NCI-H526 (cell line): ENCODE measurements around the gene TTBK2.
"Not testable (repeated sequence)": the region's sequence is repeated elsewhere in the genome, so short reads cannot be mapped to it uniquely, and the experiment has no call there.

Experiments
- DNase-seq, 2 experiments: peaks; one replicate each; lab custom pipeline; 2025; lab: John Stamatoyannopoulos, UW

TTBK2 gene

GRCh38 chr15:42908538-42908937 lies 12.0 kb downstream of the TTBK2 start:
- DNase-seq: no peak

DNA sequence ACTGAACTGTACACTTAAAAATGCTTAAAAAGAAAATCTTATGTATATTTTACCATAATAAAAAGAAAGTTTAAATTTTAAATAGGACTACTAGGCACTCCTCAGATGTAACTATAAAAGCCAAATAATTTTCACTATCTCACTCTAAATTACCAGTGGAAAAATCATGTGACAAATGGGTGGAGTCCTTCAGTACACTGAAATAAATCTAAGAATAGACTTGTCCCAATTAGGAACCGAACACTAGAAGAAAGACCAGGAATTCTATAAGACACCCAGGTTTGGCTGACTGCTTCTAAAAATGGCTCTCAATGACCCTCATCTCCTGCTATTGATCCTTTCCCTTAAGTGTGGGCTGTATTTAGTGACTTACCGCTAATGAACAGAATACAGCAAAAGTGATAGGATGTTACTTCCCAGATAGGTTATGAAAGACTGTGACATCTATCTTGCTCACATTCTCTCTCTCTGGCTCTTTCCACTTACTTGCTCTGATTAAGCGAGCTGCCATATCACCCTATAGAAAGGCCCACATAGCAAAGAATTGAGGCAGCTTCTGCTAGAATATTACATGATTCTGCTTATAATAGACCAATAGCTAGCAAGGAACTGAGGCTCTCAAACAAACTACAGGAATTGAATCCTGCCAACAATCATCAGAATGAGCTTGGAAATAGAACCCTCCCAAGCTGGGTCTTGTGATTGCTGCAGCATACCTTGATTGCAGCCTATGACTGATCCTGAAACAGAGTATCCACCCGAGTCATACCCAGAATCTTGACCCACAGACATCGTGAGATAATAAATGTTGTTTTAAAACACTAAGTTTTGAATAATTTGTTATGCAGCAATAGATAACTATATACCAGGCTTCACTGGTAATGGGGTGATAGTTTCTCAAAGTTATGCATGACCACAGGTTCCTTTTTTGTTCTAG lies 16.9 kb downstream of the TTBK2 start:
- DNase-seq: no peak

DNA sequence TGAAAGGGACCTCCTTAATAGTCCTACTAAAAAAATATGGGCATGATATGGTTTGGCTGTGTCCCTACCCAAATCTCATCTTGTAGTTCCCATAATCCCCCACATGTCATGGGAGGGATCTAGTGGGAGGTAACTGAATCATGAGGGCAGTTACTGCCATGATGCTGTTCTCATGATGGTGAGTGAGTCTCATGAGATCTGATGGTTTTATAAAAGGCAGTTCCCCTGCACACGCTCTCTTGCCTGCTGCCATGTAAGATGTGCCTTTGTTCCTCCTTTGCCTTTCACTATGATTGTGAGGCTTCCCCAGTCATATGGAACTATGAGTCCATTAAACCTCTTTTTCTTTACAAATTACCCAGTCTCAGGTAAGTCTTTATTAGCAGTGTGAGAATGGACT lies 26.7 kb downstream of the TTBK2 start:
- DNase-seq: not testable (repeated sequence)

DNA sequence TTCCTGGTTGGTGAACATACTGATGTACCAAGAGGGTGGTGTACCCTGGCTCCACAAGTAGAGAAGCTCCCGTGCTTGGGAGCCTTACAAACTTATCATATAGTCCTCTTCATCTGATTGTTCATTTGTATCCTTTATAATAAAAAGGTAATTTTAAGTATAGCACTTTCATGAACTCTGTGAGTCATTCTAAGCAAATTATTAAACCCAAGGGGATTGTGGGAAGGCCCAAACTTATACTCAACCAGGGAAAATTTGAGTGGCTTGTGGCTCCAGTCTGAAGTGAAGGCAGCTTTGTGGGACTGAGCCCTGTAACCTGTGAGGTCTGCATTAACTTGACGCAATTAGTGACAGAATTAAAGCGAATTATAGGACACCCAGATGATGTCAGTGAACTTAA lies 29.0 kb downstream of the TTBK2 start:
- no peak for DNase-seq

DNA sequence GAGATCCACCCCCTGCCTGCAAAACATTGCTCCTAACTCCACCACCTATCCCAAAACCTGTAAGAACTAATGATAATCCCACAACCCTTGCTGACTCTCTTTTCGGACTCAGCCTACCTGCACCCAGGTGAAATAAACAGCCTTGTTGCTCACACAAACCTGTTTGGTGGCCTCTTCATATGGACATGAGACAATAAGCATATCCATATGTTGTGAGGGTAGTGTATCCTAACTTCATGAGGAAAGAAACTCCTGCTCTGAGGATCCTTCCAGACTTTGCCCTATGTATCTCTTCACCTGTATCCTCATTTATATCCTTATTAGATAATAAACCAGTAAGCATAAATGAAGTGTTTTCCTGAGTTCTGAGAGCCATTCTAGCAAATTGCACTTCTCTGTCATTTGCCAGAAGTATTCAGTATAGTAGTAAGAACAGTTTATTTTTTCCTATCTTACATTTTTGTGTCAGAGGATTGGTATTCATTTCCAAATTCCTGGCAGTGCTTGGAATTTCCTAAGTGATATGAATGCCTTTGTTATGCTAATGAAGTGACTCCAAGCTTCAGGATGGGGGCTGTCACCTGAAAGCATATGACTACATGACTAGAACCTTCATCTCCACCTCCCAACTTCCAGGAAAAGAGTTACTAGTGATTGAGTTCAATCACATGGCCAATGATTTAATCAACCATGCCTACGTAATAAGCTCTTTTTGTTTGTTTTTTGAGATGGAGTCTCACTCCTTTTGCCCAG lies 30.2 kb downstream of the TTBK2 start:
- no peak for DNase-seq

- DNase-seq: not testable (repeated sequence)
Measured at GRCh38 chr15:42887384-42887783, 33.2 kb downstream of the TTBK2 start.

GRCh38 chr15:42880121-42880520 lies 40.5 kb downstream of the TTBK2 start:
- no peak for DNase-seq

- DNase-seq: no peak
Measured at GRCh38 chr15:42879443-42879842, 41.1 kb downstream of the TTBK2 start.

DNA sequence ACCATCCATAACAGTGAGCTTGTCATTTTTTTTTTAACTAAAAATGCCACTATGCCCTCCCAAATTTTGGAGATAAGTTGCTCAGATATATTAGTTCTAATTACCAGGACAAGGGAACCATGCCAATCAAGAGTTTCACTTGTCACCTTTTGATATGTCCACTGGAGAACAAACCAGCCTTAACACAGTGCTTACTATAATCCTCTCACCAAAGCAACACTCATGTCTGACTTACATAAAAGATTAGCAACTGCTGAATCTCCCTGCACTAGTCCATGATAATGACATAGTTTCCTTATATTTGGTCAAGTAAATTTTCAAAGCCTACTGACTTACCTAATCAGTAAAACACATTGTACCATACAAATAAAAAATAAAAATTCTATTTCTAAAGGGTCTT lies 44.4 kb downstream of the TTBK2 start:
- DNase-seq: no peak

GRCh38 chr15:42868683-42869082 lies 51.9 kb downstream of the TTBK2 start:
- no peak for DNase-seq

DNA sequence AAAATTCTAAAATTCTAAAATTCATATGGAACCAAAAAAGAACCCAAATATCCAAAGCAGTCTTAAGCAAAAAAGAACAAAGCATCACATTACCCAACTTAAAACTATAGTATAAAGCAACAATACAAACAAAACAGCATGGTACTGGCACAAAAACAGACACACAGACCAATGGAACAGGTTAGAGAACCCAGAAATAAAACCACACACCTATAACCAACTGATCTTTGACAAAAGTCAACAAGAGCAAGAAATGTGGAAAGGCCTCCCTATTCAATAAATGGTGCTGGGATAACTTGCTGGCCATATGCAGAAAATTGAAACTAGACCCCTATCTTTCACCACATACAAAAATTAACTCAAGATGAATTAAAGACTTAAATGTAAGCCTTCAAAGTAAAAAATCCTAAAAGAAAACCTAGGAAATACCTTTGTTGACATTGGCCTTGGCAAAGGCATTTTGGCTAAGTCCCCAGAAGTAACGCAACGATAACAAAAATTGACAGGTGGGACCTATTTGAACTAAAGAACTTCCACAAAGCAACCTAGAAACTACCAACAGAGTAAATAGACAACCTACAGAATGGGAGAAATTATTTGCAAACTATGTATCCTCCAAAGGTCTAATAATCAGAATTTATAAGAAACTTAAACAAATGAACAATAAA lies 56.9 kb downstream of the TTBK2 start:
- DNase-seq: no peak

- no peak for DNase-seq
Measured at GRCh38 chr15:42858999-42859789, 61.4 kb downstream of the TTBK2 start.

DNA sequence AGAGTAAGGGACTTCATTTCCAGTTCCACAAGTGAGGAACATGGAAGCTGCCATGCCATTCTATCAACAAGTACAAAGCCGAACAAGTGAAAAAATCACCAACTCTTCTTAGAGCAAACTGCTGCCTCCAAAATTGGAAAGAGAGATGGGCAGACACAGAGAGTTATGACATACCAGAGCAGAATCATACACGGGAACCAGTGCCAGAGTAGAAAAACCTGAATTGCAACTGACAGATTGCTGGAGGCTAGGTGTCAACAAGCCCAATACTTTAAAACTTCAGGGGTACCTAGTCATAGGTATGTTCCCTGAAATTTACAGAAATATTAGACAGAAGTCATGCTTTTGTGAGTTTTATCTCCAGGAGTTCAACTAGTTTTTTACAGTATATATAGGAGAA lies 62.0 kb downstream of the TTBK2 start:
- no peak for DNase-seq

DNA sequence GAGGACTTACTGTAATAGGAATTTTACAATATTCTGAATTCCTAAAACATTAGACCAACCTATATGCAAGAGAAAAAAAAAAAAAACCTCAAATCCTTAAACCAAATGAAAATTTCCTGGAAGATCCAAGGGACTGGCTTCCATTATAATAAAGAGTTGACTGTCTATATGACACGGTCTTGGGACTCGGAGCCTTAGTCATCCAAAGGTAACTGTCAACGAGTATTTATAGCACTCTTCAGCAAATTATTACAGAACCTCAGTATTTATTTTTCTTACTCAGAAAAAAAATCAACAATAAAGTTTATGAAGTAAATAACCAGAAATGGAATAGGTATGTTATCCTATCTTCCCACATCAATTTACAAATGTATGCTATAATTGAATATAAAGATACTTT lies 66.0 kb downstream of the TTBK2 start:
- no peak for DNase-seq

GRCh38 chr15:42849836-42850235 lies 70.7 kb downstream of the TTBK2 start:
- DNase-seq: no peak

DNA sequence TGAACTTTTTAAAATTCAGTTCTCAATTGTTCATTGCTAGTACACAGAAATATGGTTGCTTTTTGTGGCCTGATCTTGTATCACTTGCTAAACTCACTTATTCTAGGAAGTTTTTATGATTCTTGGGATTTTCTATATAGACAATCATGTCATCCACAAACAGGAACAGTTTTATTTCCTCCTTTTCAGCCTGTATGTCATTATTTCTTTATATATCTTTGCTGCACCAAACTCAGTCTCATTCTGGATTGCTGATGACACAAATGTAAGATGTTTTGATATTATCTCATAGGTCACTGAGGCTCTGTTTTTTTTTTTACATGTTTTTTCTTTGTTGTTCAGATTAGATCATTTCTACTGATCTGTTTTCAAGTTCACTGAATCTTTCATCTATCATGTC lies 71.7 kb downstream of the TTBK2 start:
- no peak for DNase-seq

DNA sequence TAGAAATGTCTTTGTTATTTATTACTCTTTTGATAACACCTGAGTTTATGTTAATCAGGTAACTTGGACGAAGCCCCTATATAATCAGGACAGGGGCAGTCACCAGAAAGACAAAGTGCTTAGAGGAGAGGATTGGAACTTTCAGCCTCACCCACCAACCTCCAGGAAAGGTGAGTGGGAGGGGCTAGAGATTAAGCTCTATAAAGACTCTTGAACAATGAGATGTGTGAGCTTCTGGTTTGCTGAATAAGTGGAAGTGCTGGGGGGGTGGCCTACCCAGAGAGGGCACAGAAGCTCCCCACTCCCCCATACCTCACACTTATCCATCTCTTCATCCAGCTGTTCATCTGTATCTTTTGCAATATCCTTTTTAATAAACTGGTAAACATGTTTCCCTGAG lies 73.9 kb downstream of the TTBK2 start:
- no peak for DNase-seq

DNA sequence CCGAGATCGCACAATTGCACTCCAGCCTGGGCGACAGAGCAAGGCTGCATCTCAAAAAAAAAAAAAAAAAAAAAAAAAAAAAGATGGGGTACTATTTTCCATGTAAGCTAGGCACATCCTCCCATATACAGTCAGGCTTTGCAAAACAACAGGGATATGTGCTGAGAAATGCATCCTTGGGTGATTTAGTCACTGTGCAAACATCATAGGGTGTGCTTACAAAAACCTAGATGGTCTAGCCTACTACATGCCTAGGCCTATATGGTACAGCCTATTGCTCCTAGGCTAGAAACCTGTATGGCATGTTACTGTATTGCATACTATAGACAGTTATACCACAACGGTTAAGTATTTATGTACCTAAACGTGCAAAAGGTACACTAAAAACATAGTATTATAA lies 75.0 kb downstream of the TTBK2 start:
- no peak for DNase-seq

DNA sequence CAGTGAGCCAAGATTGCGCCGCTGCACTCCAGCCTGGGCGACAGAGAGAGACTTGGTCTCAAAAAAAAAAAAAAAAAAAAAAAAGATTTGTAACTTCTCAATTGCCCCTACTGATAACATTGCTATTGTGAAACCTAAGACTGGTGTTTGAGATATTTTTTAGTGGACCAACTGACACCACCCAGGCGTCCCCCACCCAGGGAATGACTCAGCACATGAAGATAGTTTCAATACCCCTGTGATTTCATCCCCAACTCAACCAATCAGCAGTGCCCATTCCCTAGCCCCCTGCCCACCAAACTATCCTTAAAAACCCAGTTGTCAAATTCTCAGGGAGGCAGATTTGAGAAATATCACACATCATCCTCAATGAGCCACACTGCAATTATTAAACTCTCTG lies 76.9 kb downstream of the TTBK2 start:
- DNase-seq: no peak

GRCh38 chr15:42836251-42836650 lies 84.3 kb downstream of the TTBK2 start:
- DNase-seq: no peak

DNA sequence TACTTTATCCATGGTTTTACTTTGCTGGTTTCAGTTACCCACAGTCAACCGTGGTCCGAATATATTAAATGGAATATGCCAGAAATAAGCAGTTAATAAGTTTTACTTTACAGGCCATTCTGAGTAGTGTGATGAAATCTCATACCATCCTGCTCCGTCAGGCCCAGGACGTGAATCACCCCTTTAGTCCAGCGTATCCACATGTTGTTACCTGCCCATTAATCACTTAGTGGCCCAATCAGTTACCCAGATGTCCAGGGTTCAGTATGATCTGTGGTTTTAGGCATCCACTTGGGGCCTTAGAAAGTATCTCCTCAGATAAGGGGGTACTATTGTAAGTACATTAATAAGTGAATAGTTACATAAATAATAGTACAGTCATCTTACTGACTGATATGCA lies 88.0 kb downstream of the TTBK2 start:
- no peak for DNase-seq
